Inflammatory macrophage treated with lipopolysaccharide for 1 hour (primary cell): Measurements from ENCODE around the gene HYAL2.

ENCODE experiments used
- DNase-seq, 2 donors: peaks; one replicate each; pipeline ENCODE4 v3.0.0-alpha.2; 2020 to 2022

Gene HYAL2

DNA sequence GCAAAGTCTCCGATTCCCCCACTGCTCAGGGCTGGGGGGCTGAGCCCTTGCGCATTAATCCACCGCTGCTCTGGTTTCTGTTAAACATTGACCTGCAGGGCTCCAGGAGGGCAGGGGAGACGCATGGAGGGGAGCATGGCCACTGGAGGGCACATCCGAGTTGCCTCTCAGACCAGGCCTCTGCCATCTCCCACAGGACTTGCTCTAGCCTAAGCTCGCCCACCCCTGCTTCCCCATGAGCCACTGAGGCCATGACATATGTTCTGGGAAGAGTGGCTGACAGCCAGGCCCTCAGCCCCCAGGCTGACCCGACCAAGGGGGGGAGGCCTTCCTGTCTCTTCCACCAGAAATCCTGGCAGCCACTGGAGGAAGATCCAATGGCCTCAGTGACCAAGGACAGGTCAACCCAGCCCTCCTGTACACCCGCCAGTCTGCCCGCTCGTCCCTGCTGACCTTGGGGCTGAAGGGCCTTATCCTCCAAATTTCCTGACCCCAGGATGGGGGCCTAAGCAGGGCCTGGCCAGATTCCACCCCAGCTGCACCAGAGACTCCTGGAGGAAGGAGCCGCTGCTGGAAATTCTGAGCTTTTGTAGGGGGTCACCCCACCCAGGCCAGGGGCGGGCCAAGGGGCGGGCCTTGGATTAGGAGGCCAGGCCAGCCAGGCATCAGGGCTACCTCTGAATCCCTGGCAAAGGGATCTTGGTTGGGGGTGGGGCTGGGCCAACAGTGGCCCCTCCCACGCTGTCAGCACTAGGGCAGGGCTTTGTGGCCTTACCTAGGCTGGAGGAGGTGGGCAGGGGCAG is 19.3 kb downstream of the HYAL2 start, which contains the start of gene HYAL1:
Gene HYAL1 (minus strand): TSS at position 562 of the 803 bp plus-strand sequence. CDS start 618 bp downstream, outside the sequence.
- no peak for DNase-seq

GRCh38 chr3:50302095-50303012 is 20.2 kb downstream of the HYAL2 start:
- DNase-seq, result no peak

DNA sequence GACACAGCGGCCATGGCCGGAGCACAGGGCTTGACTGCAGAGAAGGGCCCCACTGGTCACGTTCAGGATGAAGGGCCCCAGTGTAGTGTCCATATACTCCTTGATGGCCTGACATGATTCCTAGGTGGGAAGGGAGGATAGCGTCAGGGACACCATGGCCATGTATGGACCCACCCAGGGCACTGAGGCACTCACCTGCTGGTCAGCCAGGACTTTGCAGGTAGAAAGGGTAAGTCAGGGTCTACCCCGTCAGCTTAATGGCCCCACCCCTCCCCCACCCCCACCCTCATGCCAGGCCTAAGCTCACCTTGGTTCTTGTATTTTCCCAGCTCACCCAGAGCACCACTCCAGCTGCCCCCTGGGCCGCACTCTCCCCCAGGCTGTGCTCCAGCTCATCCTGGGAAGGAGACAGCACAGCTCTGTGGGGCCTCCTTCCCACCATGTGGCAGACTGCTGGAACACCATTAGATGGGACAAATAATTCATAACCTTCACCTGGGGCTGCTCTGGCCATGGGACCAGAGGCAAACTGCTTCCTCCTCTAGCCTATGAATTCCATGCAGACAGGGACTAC is 21.8 kb downstream of the HYAL2 start:
- no peak for DNase-seq

DNA sequence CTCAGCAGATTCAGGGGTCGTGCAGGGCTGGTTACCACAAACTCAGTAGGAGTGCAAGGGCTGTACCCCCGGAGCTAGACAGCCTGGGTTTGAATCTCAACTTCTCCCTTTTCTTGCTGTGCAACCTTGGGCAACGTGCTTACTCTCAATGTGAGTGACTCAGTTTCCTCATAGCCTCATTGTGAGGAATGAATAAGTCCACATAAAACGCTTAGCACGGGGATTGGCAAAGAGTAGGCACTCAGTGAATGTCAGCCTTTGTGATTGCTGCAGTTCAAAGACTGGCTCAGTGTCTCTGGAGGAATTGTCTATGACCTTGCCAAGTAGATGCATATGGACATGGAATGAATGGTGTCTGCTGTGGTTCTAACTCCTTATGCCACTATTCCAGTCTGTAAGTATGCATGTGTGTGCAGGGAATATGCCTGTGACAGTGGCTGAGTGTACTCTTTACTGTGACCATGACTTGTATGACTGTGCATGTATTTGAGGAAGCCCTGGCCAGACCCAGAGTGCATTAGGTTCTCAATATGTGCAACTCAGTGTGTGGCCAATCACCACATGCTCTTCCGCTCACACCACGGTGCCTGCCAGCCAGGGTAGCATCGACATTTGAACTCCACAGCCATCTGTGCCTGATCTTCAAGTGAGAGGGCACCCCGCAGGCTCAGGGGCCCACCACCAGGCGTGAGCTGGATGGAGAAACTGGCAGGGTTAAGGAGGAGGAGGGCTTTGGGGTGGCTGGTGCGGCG is 22.4 kb downstream of the HYAL2 start:
- peak; percentile 74 to 87 for DNase-seq

DNA sequence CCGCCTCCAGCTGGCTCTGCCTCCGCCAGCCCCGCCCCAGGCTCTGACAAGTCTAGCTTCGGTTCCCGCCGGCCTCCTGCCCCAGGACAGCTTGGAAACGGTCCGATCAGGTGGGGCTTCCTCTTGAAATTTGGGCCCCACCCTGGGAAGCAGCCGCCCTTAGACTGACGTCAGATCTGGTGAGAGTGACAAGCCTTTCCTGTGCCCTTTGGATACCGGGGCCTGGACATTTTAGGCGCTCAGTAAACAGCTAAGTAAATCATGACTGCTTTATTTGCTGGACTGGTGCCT is 23.0 kb downstream of the HYAL2 start:
- no peak for DNase-seq

GRCh38 chr3:50298836-50299637 is 23.5 kb downstream of the HYAL2 start, which contains the start of the genes HYAL3 and NAA80:
TSS of gene HYAL3 (minus strand) at chr3:50299405. CDS start at chr3:50295602, 3,803 bp downstream.
TSS of gene NAA80 (minus strand) at chr3:50299405. CDS start at chr3:50297463, 1,942 bp downstream.
- DNase-seq, result peak; percentile 99 to 100

DNA sequence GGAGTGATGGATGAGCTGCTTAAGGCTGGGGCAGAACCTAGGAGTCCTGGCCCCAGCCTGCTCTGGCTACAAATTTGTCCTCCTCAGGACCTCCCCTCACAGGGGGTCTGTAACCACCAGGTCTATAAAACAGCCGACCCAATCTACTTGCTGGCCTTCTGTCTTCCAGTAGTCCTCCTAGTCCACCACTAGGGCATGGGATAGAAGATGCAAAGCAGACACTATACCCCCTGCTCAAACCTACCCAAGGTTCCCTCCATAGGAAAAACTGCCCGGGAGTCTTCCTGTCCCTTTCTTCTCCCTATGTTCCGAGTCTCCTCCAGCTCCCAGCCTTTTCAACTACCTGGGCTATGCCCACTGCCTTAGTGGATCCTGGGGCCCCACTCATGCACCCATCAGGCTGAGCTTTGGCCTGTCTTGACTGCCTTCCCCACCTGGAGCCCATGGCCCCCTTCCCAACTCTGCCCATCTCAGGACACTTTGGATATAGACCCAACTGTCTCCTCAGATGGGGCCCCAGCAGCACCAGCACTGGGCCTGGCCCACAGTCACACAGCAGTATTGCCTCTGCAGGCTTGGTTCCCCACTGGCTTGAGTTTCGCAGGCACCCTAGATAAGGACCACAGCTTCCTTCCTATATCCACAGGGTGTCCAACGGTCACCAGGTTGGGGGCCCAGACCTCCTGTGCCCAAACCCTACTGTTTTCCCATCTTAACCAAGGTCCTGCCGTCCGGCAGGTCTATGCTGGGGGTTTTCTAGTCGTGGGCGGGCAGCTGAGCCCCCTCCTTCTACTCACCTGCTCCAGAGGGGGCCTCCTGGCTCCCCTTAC is 24.4 kb downstream of the HYAL2 start:
- DNase-seq, result no peak

GRCh38 chr3:50297384-50297775 is 25.2 kb downstream of the HYAL2 start:
- no peak for DNase-seq

DNA sequence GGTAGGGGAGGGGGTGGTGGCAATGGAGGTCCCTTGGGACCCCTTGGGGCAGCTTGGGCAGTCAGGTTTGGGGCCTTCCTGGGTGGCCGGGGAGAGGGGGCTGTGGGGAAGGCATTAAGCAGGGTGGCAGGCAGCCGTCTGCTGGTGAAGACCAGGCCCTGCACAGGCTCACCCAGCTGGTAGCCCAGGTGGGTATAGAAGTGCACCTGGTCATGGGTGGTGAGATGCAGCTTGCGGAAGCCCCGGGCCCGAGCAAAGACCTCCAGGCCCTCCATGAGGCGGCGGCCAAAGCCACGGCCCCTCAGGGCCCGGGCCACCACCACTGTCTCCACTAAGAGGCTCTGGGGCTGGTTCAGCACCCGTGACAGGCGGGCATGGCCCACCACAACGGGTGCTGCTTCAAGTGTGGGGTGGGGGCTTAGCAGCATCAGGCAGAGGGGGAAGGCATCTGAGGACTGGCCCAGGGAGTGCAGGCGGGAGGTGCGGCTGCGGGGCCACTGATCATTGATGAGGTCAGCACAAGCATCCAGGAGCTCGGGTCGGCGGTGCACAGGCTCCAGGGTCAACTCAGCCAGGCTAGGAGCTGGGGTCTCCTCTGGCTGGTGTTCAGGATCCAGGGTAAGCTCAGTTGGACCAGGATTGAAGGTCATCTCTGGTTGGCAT is 25.7 kb downstream of the HYAL2 start:
- no peak for DNase-seq

GRCh38 chr3:50295553-50296431 is 26.8 kb downstream of the HYAL2 start:
- DNase-seq, result no peak

DNA sequence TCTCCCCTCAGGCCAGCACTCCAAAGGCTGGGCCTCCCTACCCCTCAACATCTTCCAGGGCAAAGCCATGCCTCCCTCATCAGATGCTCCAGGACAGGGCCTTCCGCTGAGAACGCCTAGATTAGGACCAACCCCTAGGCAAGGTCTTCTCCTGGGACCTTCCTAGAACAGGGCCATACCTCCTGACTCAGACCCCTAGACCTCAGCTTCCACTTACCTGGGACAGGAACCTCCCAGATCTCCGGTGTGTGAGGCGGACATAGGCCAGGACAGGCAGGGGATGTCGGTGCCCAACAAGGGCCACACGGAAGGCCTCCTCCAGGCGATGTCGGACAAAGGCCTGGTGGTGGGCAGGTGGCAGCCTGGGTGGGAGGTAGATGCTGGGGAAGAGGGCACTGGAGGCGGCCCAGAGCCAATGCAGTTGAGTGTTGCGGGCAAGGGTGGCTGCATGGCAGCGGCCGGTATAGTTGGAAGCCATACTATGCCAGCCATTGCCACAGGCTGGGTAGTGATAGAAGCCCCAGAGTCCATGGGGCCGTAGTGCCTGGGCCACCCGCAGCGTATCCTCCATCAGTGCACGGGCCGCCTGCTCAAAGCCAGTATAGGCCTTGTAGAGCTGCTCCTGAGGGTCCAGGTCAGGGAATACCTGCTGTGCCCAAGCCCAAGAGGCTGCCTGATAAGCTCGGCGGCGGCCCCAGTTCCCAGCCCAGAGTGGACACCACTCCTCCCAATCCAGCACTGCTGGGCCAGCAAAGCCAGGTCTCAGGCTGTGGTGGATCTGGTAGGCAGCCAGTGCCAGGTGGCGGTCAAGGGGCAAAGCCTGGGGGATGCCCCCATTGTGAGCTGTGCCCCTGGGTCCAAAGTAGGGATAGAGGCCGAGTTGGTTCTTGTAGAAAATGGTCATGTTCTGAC is 27.8 kb downstream of the HYAL2 start:
- no peak for DNase-seq

GRCh38 chr3:50294089-50294488 is 28.5 kb downstream of the HYAL2 start:
- DNase-seq, result no peak

DNA sequence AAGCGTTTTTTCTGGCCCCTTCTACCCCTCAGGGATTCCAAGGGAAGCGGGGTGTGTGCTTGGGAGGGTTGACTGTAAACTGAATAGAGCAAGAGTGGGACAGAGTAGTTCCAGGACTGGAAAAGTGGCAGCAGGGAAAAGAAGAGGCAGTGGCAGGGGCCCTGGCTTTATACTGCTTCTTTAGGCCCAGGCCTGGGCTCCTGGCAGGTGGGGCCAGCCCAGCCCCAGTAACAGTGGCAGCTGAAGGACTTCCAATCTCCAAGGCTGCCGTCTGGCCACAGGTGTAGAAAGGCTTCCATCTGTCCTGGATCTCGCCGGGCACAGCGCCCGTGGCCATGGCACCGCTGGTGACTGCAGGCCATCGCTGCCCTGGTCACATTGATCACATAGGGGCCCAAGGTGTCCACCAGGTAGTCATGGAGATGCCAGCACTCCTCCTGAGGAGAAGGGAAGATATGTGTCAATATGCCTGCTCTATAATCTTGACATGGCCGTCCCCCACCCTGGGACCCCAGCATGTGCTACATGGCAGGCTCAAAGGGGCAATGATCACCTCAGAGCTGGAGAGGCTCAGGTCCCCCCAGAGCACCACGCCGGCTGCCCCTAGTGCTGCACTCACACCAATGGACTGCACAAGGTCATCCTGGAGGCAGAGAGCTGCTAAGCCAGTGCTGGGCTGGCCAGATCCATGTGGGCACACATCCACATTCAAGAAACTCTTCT is 29.3 kb downstream of the HYAL2 start:
- no peak for DNase-seq

GRCh38 chr3:50292159-50293078 is 30.1 kb downstream of the HYAL2 start, which contains the start of gene IFRD2:
TSS of gene IFRD2 (minus strand) at chr3:50292429. CDS start at chr3:50292274, 155 bp downstream.
- DNase-seq, result peak; percentile 95 to 97

- DNase-seq, result no peak
These were observed 32.3 kb downstream of the HYAL2 start for GRCh38 chr3:50290161-50290641.

DNA sequence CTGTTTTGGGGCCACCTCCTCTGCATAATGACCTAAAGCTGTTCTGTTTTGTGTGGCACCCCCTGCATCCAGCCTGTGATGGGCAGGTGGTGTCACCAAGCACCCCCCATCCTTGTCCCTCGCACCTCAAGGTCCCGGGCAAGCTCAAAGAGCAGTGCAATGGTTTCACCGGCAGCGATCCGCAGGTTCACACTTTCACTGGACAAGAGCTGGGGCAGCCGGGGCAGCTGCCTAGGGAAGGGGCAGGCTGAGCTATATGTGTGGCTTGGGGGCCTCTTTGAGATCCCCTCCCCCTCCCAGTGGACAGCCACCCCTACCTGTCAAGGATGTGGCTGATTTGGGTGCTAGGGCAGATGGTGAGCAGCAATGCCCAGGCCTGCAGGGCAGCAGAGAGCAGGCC is 33.4 kb downstream of the HYAL2 start:
- no peak for DNase-seq
